ENCODE results near the gene ALOX5. TPM values are rescaled to one million over a fixed set of nuclear protein-coding genes. Genes with fewer than 3 reads are reported as not detected.
A peak's percentile ranks its signal among the peaks of the same experiment; 100 is the strongest.

ALOX5 gene
- total and polyA plus RNA-seq, 10 of the 15 experiments (the other 5 are each of a cell fraction or from before 2014, with no cell fraction given) = 0.43 to 102 (median 34.2) TPM

- TF ChIP-seq CTCF (IDR thresholded peaks at IDR 0.05 in 2 of 3, conservative IDR thresholded peaks at IDR 0.05 in 1 of 3; ENCODE audit: control insufficient read depth in 2 of 3, extremely low read depth in 1 of 3, insufficient read depth in 1 of 3, low read depth in 3 of 3, low read length in 3 of 3) (no peak), ZNF24 (IDR thresholded peaks at IDR 0.05) (no peak)
Observed at GRCh38 chr10:45417746-45418145, 43.7 kb downstream of the ALOX5 start (continued).

GRCh38 chr10:45418417-45418848 is 44.4 kb downstream of the ALOX5 start:
- RAD21 ChIA-PET (ENCODE audit: unreplicated experiment) = interaction anchor here (0.5 to 4.0 kb wide), 3 partner anchors 43 to 168 kb away, joined by 3 to 51 read pairs (median 18); no protein-coding TSS in a partner anchor
- in situ Hi-C loops (cut with MboI) (no loop called here), intact Hi-C loops (cut with micrococcal nuclease; ENCODE audit: unreplicated experiment) (no loop called here)

More at GRCh38 chr10:45418417-45418848, 44.4 kb downstream of the ALOX5 start:
- WGBS (ENCODE audit: insufficient coverage, insufficient replicate concordance, low lambda C conversion rate, missing lambda C conversion rate) = 66% methylated on average over 15 of the region's 15 CpGs
- TF ChIP-seq ZNF207 (IDR thresholded peaks at IDR 0.05; ENCODE audit: borderline replicate concordance) = no peak
- TF ChIP-seq NR2C1 (IDR thresholded peaks at IDR 0.05) = no peak
- no peak for TF ChIP-seq POLR2A (IDR thresholded peaks at IDR 0.05; ENCODE audit: low read depth, low read length)
- TF ChIP-seq SMC3 (IDR thresholded peaks at IDR 0.05; ENCODE audit: borderline replicate concordance, low read length) = no peak
- no peak for TF ChIP-seq KDM1A (IDR thresholded peaks at IDR 0.05; ENCODE audit: borderline replicate concordance)
- TF ChIP-seq SUPT20H (IDR thresholded peaks at IDR 0.05; ENCODE audit: borderline replicate concordance, control insufficient read depth, low read depth, low read length) = no peak
- TF ChIP-seq TARDBP (IDR thresholded peaks at IDR 0.05; ENCODE audit: borderline replicate concordance) = no peak
- no peak for TF ChIP-seq POU2F2 (IDR thresholded peaks at IDR 0.05; ENCODE audit: borderline replicate concordance, low read depth, low read length)
- TF ChIP-seq MAX (IDR thresholded peaks at IDR 0.05; ENCODE audit: low read depth, low read length) = no peak
- TF ChIP-seq ZSCAN29 (IDR thresholded peaks at IDR 0.05) = no peak
- TF ChIP-seq BCLAF1 (IDR thresholded peaks at IDR 0.05) = no peak
- TF ChIP-seq ZBTB33 (IDR thresholded peaks at IDR 0.05) = no peak
- no peak for TF ChIP-seq USF2 (IDR thresholded peaks at IDR 0.05; ENCODE audit: borderline replicate concordance, low read depth, low read length)
- no TSS peak for BruUV-seq (replicated peaks)
- Histone ChIP-seq H3K27ac (ENCODE audit: control insufficient read depth, insufficient read depth) (peak overlapping the region; percentile 93), H3K9ac (ENCODE audit: control insufficient read depth, insufficient read depth, low read length) (peak overlapping the region; percentile 98), H4K20me1 (ENCODE audit: control insufficient read depth, insufficient read depth) (no peaks in the 10 kb centered on the region), H3K4me1 (ENCODE audit: control insufficient read depth, insufficient read depth, low read length) (peaks cover 34% of the 10 kb centered on the region), H2AFZ (ENCODE audit: control insufficient read depth, low read depth, low read length) (no peak overlapping the region), H3K36me3 (ENCODE audit: control insufficient read depth in 2 of 2, insufficient read depth in 2 of 2, low read length in 1 of 2) (peaks cover 0 to 2% of the 10 kb centered on the region in 2 experiments; a peak in 1 of 4 replicates), H3K79me2 (ENCODE audit: control insufficient read depth, insufficient read depth, low read length) (peaks cover 12% of the 10 kb centered on the region), H3K27me3 (replicated peaks in 1 of 2; ENCODE audit: control insufficient read depth in 2 of 2, insufficient read depth in 2 of 2, low read length in 1 of 2) (no peaks in the 10 kb centered on the region), H3K9me3 (replicated peaks; ENCODE audit: control insufficient read depth, insufficient read depth, low read length) (no peaks in the 10 kb centered on the region), H3K4me3 (peak overlapping the region; percentile 72; the same call in 1 of the 2 replicates), H3K4me2 (ENCODE audit: control insufficient read depth, insufficient read depth) (peak overlapping the region; percentile 99)
- no peak for ATAC-seq
- SMC1A ChIA-PET (ENCODE audit: uncharacterized antibody, unreplicated experiment) = interaction anchor here (0.6 to 6.2 kb wide), 2 partner anchors 42 kb away, joined by 3 to 56 read pairs; no protein-coding TSS in a partner anchor
- POLR2A ChIA-PET = interaction anchor here (0.6 to 1.8 kb wide), 2 partner anchors 44 to 608 kb away, joined by 3 to 8 read pairs; no protein-coding TSS in a partner anchor
- no peak for DNase-seq (ENCODE audit: low read depth, low spot score)
- FAIRE-seq = no peak
- CTCF ChIA-PET = interaction anchor here (0.8 to 4.4 kb wide), 5 partner anchors 43 to 168 kb away, joined by 3 to 21 read pairs (median 4); no protein-coding TSS in a partner anchor
